ENCODE measurements around the gene ENC1.

ENC1 gene

GRCh38 chr5:74655206-74655605, 14.7 kb upstream of the ENC1 start:
- DNase-seq: no peak

- DNase-seq: no peak
These were observed 13.5 kb upstream of the ENC1 start for GRCh38 chr5:74653991-74654390.

GRCh38 chr5:74652576-74652975, 12.0 kb upstream of the ENC1 start:
- DNase-seq: no peak

GRCh38 chr5:74651710-74652109, 11.2 kb upstream of the ENC1 start:
- no peak for DNase-seq

- no peak for DNase-seq
These were observed 9.0 kb upstream of the ENC1 start for GRCh38 chr5:74649421-74649973.

- DNase-seq: no peak
These were observed 8.3 kb upstream of the ENC1 start for GRCh38 chr5:74648835-74649293.

- no peak for DNase-seq
These were observed 6.6 kb upstream of the ENC1 start for GRCh38 chr5:74647096-74647495.

GRCh38 chr5:74643111-74643562, 2.6 kb upstream of the ENC1 start:
- DNase-seq: no peak

GRCh38 chr5:74642543-74642863, 2.0 kb upstream of the ENC1 start:
- no peak for DNase-seq

GRCh38 chr5:74641735-74642542, 1.4 kb upstream of the ENC1 start:
- no peak for DNase-seq

GRCh38 chr5:74640954-74641734, 616 bp upstream of the ENC1 start:
- no peak for DNase-seq

GRCh38 chr5:74639807-74640449, 600 bp downstream of the ENC1 start:
- DNase-seq: peak; percentile 10

GRCh38 chr5:74638970-74639806, 1.3 kb downstream of the ENC1 start:
- no peak for DNase-seq

GRCh38 chr5:74638544-74638969, 2.0 kb downstream of the ENC1 start:
- DNase-seq: no peak

GRCh38 chr5:74636552-74636951, 4.0 kb downstream of the ENC1 start:
- DNase-seq: no peak

- no peak for DNase-seq
These were observed 4.4 kb downstream of the ENC1 start for GRCh38 chr5:74636149-74636548.

- no peak for DNase-seq
These were observed 5.8 kb downstream of the ENC1 start for GRCh38 chr5:74634611-74635286.

- DNase-seq: no peak
These were observed 6.8 kb downstream of the ENC1 start for GRCh38 chr5:74633695-74634094.

- no peak for DNase-seq
These were observed 7.6 kb downstream of the ENC1 start for GRCh38 chr5:74632947-74633356.

- no peak for DNase-seq
These were observed 9.2 kb downstream of the ENC1 start for GRCh38 chr5:74631081-74631953.

All from activated CD4-positive, alpha-beta T cell treated with anti-CD3 and anti-CD28 coated beads for 1 hour (primary cell).